GM10266 (cell line): ENCODE results near the gene NIN.
"Not testable (repeated sequence)": the region's sequence is repeated elsewhere in the genome, so short reads cannot be mapped to it uniquely, and the experiment has no call there.

Source experiments
- DNase-seq: peaks from one replicate; pipeline ENCODE4 v3.0.0; 2012; ENCODE audit errors: extremely low spot score
- CTCF ChIP-seq: IDR thresholded peaks from 2 replicates; pipeline ENCODE4 v1.5.1; 2012; ENCODE audit warnings: mild to moderate bottlenecking, low read depth; ENCODE audit not compliant: control insufficient read depth, insufficient read depth; ENCODE audit errors: missing control alignments

NIN gene

GRCh38 chr14:50816395-50817047 is 14.4 kb downstream of the NIN start:
- DNase-seq: no peak
- no peak for TF ChIP-seq CTCF

DNA sequence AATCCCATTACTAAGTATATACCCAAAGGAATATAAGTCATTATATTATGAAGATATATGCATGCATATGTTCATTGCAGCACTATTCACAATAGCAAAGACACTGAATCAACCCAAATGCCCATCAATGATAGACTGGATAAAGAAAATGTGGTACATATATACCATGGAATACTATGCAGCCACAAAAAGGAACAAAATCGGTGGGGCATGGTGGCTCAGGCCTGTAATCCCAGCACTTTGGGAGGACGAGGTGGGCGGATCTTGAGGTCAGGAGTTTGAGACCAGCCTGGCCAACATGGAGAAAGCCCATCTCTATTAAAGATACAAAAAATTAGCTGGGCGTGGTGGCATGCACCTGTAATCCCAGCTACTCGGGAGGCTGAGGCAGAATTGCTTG is 15.4 kb downstream of the NIN start:
- not testable (repeated sequence) for DNase-seq

DNA sequence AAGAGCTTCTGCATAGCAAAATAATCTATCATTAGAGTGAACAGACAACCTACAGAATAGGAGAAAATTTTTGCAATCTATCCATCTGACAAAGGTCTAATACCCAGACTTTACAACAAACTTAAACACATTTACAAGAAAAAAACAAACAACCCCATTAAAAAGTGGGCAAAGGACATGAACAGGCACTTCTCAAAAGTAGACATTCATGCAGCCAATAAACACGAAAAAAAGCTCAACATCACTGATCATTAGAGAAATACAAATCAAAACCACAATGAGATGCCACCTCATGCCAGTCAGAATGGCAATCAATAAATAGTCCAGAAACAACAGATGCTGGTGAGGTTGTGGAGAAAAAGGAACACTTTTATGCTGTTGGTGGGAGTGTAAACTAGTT is 15.9 kb downstream of the NIN start:
- not testable (repeated sequence) for DNase-seq

DNA sequence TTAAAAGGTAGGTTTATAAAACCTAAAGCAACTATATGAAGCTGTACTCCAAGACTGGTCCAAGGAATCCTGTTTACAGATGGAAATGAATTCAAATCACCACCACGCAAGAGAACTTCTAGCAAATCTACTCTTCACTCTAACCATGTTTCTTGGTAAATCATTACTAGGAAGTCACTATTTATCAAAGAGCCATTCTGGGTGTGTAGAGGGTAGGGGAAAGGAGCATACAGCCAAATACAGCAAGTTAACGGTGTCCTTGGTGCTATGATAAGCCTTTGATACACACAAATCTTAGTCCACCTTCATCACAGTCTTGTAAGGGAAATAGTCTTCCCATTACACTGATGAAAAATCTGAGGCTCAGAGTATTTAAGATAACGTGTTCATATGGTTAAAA is 16.8 kb downstream of the NIN start:
- TF ChIP-seq CTCF: no peak
- DNase-seq: no peak

GRCh38 chr14:50813544-50813863 is 17.5 kb downstream of the NIN start:
- TF ChIP-seq CTCF: no peak
- DNase-seq: no peak

DNA sequence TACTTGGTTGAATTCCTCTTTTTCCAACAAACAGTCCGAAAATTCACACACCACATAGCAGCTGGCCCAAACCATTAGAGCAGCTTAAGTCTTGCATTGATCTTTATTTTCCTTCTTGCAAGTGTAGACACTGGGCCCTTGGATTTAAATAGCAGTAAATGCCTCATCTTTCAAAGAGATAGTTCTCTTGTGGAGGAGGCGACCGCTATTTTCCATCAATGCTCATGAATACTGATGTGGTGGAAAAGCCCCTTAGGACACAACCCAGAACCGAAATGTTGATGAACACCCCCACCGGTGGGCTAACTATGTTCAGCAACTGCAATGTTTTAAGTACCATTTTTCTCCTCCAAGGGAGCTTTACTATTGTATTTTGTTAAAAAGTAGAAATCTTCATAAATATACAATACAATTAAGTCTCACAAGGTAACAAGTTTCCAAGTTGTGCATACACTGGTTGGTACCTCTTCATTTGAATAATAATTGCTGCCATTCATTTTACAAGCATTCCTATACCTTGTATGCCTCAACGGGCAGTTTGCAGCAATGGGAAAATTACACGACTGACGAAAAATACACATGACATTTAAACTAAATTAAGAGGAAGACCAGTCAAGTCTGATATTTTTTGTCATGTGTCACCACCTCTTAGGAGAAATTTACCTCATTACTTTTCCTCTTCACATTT is 18.0 kb downstream of the NIN start:
- no peak for DNase-seq
- TF ChIP-seq CTCF: no peak

- no peak for TF ChIP-seq CTCF
- no peak for DNase-seq
Measured at GRCh38 chr14:50812180-50812579, 18.8 kb downstream of the NIN start.

DNA sequence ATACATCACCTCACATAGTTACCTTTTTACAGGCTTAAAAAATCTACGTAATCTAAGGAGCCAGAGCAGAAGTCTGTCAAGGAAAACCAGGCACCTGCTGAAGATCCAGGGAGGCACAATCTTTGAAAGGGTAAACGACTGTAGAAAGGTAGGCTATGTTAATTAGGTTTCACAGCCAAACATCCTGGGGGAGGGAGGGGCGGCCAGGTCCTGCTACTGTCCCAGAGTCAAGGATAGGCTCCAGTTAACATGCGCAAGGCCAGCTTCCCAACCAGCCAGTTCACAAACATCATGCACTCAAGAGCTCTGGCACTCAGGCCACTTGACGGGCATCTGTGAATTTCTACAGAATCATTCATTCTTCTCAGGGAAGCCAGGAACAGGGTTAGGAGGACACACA is 22.9 kb downstream of the NIN start:
- DNase-seq: no peak
- no peak for TF ChIP-seq CTCF
